HepG2 (cell line): ENCODE data around the gene KLHDC4. TPM values are rescaled to one million over a fixed set of nuclear protein-coding genes. Genes with fewer than 3 reads are reported as not detected.

Experiments used
- ATAC-seq: fragments of 200-7000 bp; cut with Tn5 transposase; 3 replicates; pipeline ENCODE4 v1.9.1; 2020; ENCODE audit warnings: mild to moderate bottlenecking, moderate library complexity
- BruUV-seq: library from RNA; stranded (reverse); fragments of 400-500 nt; replicated peaks from 2 replicates; lab custom pipeline; 2021; lab: Mats Ljungman, UMichigan
- CTCF ChIA-PET: fragments of 300-600 bp; formaldehyde crosslinking; extraction: SDS; loops from one replicate; lab custom pipeline; 2021; ENCODE audit warnings: low total read pairs, inconsistent platforms, low intra/inter-chr PET ratio; lab: Yijun Ruan, JAX
- POLR2A ChIA-PET: fragments of 350-600 bp; sonication (Branson Sonifier 250); formaldehyde crosslinking; loops from one replicate; lab custom pipeline; 2020; ENCODE audit warnings: antibody characterized with exemption, inconsistent platforms; lab: Yijun Ruan, JAX
- DNase-seq: peaks from one replicate; pipeline ENCODE4 v3.0.0-alpha.2; 2015; ENCODE audit warnings: low spot score
- FAIRE-seq: peaks from 3 replicates; lab custom pipeline; 2011; peaks lifted over from hg19 to GRCh38; lab: Jason Lieb, UNC
- H2AFZ ChIP-seq: one replicate; pipeline ENCODE4 v1.6.1; 2011; ENCODE audit warnings: low read length, inconsistent platforms
- H3K27ac ChIP-seq: fragments of 300-600 bp; 3 replicates; pipeline ENCODE4 v1.8.0; 2011; ENCODE audit warnings: mixed run types, mild to moderate bottlenecking, mixed read lengths, low read length, inconsistent platforms; ENCODE audit not compliant: insufficient read depth; ENCODE audit errors: extremely low read length
- H3K27me3 ChIP-seq, 2 experiments: fragments of 200-600 bp in 1 of 2; 2 replicates in 1 of 2; 3 replicates in 1 of 2; pipeline versions ENCODE4 v1.6.0 to v1.8.0; 2011; ENCODE audit warnings: low read length in 2 of 2, mild to moderate bottlenecking in 2 of 2, moderate library complexity in 2 of 2, inconsistent platforms in 1 of 2; ENCODE audit not compliant: insufficient read depth in 2 of 2, control insufficient read depth in 1 of 2
- H3K36me3 ChIP-seq, 2 experiments: fragments of 200-600 bp in 1 of 2; replicated peaks in 1 of 2; 2 replicates in 1 of 2; 3 replicates in 1 of 2; pipeline versions ENCODE4 v1.5.1 to v1.8.0; 2011; ENCODE audit warnings: low read length in 2 of 2, inconsistent platforms in 1 of 2; ENCODE audit not compliant: insufficient read depth in 2 of 2, control insufficient read depth in 1 of 2
- H3K4me1 ChIP-seq: 2 replicates; pipeline ENCODE4 v1.5.1; 2012; ENCODE audit warnings: low read length, inconsistent platforms; ENCODE audit not compliant: insufficient read depth
- H3K4me2 ChIP-seq: 2 replicates; pipeline ENCODE4 v1.6.0; 2011; ENCODE audit warnings: low read depth, low read length, inconsistent platforms
- H3K4me3 ChIP-seq, 3 experiments: fragments of 200-600 bp in 1 of 3; sonication (generic), shearing (Covaris generic) in 1 of 3; replicated peaks in 1 of 3; 2 replicates each; pipeline ENCODE4 v1.5.1; 2011 to 2016; ENCODE audit warnings: low read length in 3 of 3, inconsistent platforms in 2 of 3, low read depth in 2 of 3, mild to moderate bottlenecking in 2 of 3, control low read depth in 1 of 3, mixed read lengths in 1 of 3; ENCODE audit not compliant: insufficient read depth in 1 of 3
- H3K79me2 ChIP-seq: one replicate; pipeline ENCODE4 v1.6.1; 2011; ENCODE audit warnings: low read length, inconsistent platforms; ENCODE audit not compliant: insufficient read depth
- H3K9ac ChIP-seq: 2 replicates; pipeline ENCODE4 v1.6.0; 2011; ENCODE audit warnings: mild to moderate bottlenecking, low read depth, low read length, inconsistent platforms; ENCODE audit not compliant: insufficient read depth
- H3K9me3 ChIP-seq: 2 replicates; pipeline ENCODE4 v1.5.1; 2012; ENCODE audit warnings: mild to moderate bottlenecking, low read length
- H4K20me1 ChIP-seq: 2 replicates; pipeline ENCODE4 v1.6.0; 2011; ENCODE audit warnings: inconsistent platforms, mild to moderate bottlenecking, low read length, moderate library complexity; ENCODE audit not compliant: insufficient read depth
- SALL1 ChIP-seq: sonication (generic); formaldehyde crosslinking; IDR thresholded peaks from 2 replicates; pipeline ENCODE4 v1.8.0; 2022; ENCODE audit warnings: mild to moderate bottlenecking, missing genetic modification reagents
- ZNF724P ChIP-seq: sonication (generic); formaldehyde crosslinking; IDR thresholded peaks from 2 replicates; pipeline ENCODE4 v1.8.0; 2022; ENCODE audit warnings: missing genetic modification reagents, borderline replicate concordance
- ZNF737 ChIP-seq: sonication (generic); formaldehyde crosslinking; IDR thresholded peaks from 2 replicates; pipeline ENCODE4 v1.5.0; 2020; ENCODE audit warnings: missing genetic modification reagents, mild to moderate bottlenecking, borderline replicate concordance
- WGBS: methylation state at CpG from one replicate; pipeline ENCODE4 v1.1.6; 2017; ENCODE audit warnings: low lambda C conversion rate; 5-methylcytosine and 5-hydroxymethylcytosine counted together
- in situ Hi-C: cut with HindIII; loops from 2 replicates; pipeline ENCODE4 v1.10.0; 2017; ENCODE audit warnings: low pct_unique_long_range_greater_than_20kb; ENCODE audit not compliant: extremely low pct_ligation_motif_present
- intact Hi-C: fragments of 100-400 bp; cut with micrococcal nuclease; formaldehyde crosslinking; loops from one replicate; pipeline ENCODE4 v1.10.0; 2022; ENCODE audit not compliant: unreplicated experiment
- polyA plus RNA-seq, 8 experiments: library from polyadenylated mRNA; depleted of rRNA in 3 of 8; stranded (reverse) in 7 of 8; unstranded in 1 of 8; fragments of >200 nt; fragmentation: Illumina TruSeq in 4 of 8; extraction: Trizol in 4 of 8; gene quantifications; 2 replicates each; pipeline versions ENCODE4 v1.2.1 to v1.2.3, GENCODE V29; 2011 to 2016; ENCODE audit warnings: low read depth in 4 of 8, missing spikeins in 1 of 8, mixed read lengths in 1 of 8; ENCODE audit not compliant: insufficient read depth in 1 of 8
- total RNA-seq, 5 experiments: library from RNA; depleted of rRNA; stranded (reverse); fragments of >200 nt; fragmentation: Illumina TruSeq; extraction: Trizol; gene quantifications; 2 replicates each; pipeline ENCODE4 v1.2.3, GENCODE V29; 2016; ENCODE audit warnings: low read depth in 1 of 5
- TF ChIP-seq, protein P1 (sequence below), 2 experiments: fragments of 450-650 bp in 1 of 2; sonication (generic) in 1 of 2; formaldehyde crosslinking in 1 of 2; IDR thresholded peaks; 2 replicates each; pipeline versions ENCODE4 v1.6.1 to v1.8.0; 2016 to 2022; ENCODE audit warnings: antibody characterized with exemption in 1 of 2, mild to moderate bottlenecking in 1 of 2, missing genetic modification reagents in 1 of 2
- TF ChIP-seq, protein P2 (sequence below): sonication (generic); formaldehyde crosslinking; IDR thresholded peaks from 2 replicates; pipeline ENCODE4 v1.4.0; 2020; ENCODE audit warnings: mild to moderate bottlenecking, missing genetic modification reagents
- TF ChIP-seq, protein P3 (sequence below): sonication (generic); formaldehyde crosslinking; IDR thresholded peaks from 2 replicates; pipeline ENCODE4 v1.4.0; 2020; ENCODE audit warnings: missing genetic modification reagents, mild to moderate bottlenecking, borderline replicate concordance

Gene KLHDC4
- total and polyA plus RNA-seq, 2 of the 13 experiments (the other 11 are each of a cell fraction or from before 2014, with no cell fraction given), result 18.7 to 31.8 TPM

DNA sequence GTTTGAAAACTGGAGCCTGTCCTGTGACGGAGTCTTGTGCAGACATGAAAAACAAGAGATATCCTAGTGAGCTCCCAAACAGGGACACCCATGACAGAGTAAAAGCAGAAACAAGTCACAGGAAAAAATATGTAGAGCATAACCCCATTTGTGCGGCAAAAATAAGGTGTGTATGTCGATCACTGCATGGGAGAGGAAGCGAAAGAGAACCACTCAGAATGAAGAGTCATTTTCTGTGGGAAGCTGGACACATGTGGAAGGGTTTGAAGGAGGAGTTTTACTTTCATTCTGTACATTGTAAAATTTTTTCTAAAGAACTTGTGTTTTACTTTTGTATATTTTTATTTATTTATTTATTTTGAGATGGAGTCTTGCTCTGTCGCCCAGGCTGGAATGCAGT, 91.4 kb downstream of the KLHDC4 start (continued):
- TF ChIP-seq, protein P1, sequence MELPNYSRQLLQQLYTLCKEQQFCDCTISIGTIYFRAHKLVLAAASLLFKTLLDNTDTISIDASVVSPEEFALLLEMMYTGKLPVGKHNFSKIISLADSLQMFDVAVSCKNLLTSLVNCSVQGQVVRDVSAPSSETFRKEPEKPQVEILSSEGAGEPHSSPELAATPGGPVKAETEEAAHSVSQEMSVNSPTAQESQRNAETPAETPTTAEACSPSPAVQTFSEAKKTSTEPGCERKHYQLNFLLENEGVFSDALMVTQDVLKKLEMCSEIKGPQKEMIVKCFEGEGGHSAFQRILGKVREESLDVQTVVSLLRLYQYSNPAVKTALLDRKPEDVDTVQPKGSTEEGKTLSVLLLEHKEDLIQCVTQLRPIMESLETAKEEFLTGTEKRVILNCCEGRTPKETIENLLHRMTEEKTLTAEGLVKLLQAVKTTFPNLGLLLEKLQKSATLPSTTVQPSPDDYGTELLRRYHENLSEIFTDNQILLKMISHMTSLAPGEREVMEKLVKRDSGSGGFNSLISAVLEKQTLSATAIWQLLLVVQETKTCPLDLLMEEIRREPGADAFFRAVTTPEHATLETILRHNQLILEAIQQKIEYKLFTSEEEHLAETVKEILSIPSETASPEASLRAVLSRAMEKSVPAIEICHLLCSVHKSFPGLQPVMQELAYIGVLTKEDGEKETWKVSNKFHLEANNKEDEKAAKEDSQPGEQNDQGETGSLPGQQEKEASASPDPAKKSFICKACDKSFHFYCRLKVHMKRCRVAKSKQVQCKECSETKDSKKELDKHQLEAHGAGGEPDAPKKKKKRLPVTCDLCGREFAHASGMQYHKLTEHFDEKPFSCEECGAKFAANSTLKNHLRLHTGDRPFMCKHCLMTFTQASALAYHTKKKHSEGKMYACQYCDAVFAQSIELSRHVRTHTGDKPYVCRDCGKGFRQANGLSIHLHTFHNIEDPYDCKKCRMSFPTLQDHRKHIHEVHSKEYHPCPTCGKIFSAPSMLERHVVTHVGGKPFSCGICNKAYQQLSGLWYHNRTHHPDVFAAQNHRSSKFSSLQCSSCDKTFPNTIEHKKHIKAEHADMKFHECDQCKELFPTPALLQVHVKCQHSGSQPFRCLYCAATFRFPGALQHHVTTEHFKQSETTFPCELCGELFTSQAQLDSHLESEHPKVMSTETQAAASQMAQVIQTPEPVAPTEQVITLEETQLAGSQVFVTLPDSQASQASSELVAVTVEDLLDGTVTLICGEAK (IDR thresholded peaks at IDR 0.05), result no peak
- TF ChIP-seq, protein P1 (CRISPR knock-in tag; IDR thresholded peaks at IDR 0.05), result no peak

DNA sequence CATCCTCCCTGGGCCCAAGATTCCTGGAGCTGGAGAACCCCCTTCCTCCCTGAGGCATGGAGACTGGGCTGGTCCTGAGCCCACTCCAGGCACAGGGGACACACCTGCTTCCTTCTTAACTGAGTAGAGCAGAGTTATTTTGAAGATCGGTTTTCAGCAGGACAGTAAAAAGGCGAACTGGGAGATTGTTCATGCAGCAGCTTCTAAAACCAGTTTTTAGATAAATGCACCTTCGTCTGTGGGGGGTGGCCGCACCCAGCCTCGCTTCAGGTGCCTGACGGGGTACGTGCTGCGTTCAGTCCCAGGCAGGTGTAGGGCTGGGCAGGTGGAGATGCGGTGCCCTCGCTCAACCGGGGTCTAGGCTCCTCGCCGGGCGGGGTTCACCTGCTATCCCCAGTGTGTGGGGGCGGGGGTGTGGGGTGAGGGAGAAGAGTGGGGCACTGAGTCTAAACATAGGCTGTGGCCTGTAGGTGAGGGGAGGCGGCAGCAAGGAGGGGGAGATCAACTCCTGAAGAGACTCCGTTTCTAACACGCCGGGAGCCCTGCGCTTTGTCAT, 94.0 kb downstream of the KLHDC4 start:
- Histone ChIP-seq H3K9me3 (no peaks in the 10 kb centered on the region), H3K36me3 (no peaks in the 10 kb centered on the region), H3K27me3 (peaks cover 37 to 85% of the 10 kb centered on the region in 2 experiments), H3K27ac (no peak overlapping the region), H3K4me2 (no peak overlapping the region), H3K4me1 (no peaks in the 10 kb centered on the region), H3K9ac (no peak overlapping the region), H3K79me2 (no peaks in the 10 kb centered on the region), H2AFZ (no peak overlapping the region), H3K4me3 (no peak overlapping the region), H4K20me1 (peaks cover 4% of the 10 kb centered on the region; the same call in 1 of the 2 replicates)
- ATAC-seq (no peak), DNase-seq (no peak), FAIRE-seq (no peak)
- WGBS, result 58% methylated on average over 20 of the region's 20 CpGs
- BruUV-seq, result no TSS peak
- intact Hi-C loops (no loop called here), in situ Hi-C loops (no loop called here)
- ChIA-PET POLR2A (no interaction called here), CTCF (no interaction called here)
- TF ChIP-seq ZNF737, result no peak
- TF ChIP-seq, protein P2, sequence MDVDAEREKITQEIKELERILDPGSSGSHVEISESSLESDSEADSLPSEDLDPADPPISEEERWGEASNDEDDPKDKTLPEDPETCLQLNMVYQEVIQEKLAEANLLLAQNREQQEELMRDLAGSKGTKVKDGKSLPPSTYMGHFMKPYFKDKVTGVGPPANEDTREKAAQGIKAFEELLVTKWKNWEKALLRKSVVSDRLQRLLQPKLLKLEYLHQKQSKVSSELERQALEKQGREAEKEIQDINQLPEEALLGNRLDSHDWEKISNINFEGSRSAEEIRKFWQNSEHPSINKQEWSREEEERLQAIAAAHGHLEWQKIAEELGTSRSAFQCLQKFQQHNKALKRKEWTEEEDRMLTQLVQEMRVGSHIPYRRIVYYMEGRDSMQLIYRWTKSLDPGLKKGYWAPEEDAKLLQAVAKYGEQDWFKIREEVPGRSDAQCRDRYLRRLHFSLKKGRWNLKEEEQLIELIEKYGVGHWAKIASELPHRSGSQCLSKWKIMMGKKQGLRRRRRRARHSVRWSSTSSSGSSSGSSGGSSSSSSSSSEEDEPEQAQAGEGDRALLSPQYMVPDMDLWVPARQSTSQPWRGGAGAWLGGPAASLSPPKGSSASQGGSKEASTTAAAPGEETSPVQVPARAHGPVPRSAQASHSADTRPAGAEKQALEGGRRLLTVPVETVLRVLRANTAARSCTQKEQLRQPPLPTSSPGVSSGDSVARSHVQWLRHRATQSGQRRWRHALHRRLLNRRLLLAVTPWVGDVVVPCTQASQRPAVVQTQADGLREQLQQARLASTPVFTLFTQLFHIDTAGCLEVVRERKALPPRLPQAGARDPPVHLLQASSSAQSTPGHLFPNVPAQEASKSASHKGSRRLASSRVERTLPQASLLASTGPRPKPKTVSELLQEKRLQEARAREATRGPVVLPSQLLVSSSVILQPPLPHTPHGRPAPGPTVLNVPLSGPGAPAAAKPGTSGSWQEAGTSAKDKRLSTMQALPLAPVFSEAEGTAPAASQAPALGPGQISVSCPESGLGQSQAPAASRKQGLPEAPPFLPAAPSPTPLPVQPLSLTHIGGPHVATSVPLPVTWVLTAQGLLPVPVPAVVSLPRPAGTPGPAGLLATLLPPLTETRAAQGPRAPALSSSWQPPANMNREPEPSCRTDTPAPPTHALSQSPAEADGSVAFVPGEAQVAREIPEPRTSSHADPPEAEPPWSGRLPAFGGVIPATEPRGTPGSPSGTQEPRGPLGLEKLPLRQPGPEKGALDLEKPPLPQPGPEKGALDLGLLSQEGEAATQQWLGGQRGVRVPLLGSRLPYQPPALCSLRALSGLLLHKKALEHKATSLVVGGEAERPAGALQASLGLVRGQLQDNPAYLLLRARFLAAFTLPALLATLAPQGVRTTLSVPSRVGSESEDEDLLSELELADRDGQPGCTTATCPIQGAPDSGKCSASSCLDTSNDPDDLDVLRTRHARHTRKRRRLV (CRISPR knock-in tag), result no peak
- TF ChIP-seq, protein P3, sequence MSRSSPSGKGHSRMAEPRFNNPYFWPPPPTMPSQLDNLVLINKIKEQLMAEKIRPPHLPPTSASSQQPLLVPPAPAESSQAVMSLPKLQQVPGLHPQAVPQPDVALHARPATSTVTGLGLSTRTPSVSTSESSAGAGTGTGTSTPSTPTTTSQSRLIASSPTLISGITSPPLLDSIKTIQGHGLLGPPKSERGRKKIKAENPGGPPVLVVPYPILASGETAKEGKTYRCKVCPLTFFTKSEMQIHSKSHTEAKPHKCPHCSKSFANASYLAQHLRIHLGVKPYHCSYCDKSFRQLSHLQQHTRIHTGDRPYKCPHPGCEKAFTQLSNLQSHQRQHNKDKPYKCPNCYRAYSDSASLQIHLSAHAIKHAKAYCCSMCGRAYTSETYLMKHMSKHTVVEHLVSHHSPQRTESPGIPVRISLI (CRISPR knock-in tag), result no peak
- TF ChIP-seq SALL1 (CRISPR knock-in tag), result no peak
- no peak for TF ChIP-seq ZNF724P (CRISPR knock-in tag)
